GM19324 (cell line): ENCODE data around the gene AHSG.

Source experiments
- ATAC-seq: cut with Tn5 transposase; IDR thresholded peaks from one replicate; pipeline ENCODE4 v1.9.1; 2021; ENCODE audit warnings: mild to moderate bottlenecking, moderate library complexity; ENCODE audit not compliant: unreplicated experiment, low FRiP score

Gene AHSG

DNA sequence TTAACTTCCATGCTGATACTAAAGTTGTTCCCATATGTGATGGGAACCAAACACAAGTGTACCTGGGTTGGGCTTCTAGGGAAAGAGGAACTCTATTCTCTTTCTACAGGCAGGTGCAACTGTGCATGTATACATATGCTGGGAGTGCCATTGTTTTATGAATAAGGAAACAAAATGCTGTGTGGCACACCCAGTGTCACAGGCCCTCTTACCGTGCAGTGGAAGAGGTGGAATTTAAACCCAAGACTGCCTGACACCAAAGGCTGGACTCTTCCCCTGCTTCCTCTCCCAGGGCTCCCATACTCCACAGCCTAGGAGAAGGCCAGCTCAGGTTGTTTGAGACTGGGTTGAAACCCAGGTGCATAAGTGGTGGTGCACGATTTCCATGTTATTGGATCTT is 25.4 kb downstream of the AHSG start:
- no peak for ATAC-seq

DNA sequence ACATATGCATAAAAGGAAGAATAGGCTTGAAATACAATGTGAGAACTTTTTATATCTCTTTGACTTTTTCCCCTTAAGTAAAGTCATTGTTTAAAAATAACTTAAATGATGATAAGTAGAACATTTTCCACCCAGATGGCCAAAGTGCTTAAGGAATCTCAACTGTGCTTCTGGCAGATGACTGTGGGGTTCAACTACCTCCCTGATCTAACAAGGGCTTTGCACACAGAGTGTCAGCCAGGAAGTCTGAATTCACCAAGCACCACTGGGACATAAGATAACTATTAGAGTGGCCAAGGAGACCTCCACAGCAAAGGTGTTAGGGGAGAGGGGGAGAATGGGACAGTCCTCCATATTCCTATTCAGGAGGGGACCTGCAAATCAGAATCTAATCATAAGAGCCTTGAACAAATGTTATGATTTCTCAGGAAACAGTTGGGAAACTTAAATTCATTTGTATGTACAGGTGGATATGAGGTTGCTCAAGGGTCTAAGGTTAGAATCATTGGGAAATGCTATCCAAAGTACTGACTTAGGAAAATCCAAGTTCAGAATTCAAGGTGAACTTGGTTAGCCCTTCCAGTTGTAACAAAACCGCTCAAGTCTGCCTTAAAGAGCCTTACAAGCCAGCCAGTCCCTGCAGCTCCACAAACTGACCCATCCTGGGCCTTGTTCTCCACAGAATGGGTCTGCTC is 27.1 kb downstream of the AHSG start, which contains the start of gene FETUB:
TSS of gene FETUB (plus strand) at position 622 of the 695 bp plus-strand sequence. CDS start at position 684, 62 bp downstream.
- no peak for ATAC-seq

DNA sequence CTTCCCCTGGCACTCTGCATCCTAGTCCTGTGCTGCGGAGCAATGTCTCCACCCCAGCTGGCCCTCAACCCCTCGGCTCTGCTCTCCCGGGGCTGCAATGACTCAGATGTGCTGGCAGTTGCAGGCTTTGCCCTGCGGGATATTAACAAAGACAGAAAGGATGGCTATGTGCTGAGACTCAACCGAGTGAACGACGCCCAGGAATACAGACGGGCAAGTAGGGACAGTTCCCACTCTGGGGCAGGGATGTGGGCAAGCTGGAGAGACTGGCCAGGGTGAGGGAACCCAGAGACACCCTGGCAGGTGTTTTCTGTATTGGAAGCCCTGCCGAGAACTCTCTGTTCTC is 27.6 kb downstream of the AHSG start:
- no peak for ATAC-seq

DNA sequence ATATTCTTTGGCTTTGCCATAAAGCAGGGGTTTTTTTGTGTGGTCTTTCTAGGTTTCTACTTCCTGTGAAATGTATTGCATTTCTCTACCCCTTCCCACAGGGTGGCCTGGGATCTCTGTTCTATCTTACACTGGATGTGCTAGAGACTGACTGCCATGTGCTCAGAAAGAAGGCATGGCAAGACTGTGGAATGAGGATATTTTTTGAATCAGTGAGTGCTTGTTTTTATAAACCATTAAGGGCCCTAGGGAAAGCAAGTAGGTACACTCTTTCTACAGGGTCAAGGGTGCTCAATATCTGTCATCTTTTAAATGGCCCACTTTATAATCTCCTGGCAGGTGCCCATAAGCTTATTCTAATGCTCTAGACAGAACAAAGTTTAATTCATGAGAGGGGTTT is 28.1 kb downstream of the AHSG start:
- no peak for ATAC-seq

DNA sequence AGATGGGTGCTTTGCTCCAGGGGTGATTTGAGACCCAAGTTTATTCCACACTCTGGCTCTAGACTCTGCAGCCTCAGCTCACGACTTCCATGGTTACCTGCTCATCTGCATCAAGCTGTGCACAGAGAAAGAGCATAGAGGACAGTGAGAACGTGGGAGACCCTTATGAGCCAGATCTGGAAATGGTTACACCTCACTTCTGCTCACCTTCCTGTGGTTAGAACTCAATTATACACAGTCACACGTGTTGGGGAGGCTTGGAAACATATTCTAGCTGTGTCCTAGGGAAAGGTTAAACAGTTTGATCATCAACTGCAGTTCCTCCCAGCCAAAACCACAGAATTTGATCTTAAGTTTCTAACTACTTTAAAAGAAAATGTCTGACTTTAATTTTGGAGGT is 29.2 kb downstream of the AHSG start:
- no peak for ATAC-seq

DNA sequence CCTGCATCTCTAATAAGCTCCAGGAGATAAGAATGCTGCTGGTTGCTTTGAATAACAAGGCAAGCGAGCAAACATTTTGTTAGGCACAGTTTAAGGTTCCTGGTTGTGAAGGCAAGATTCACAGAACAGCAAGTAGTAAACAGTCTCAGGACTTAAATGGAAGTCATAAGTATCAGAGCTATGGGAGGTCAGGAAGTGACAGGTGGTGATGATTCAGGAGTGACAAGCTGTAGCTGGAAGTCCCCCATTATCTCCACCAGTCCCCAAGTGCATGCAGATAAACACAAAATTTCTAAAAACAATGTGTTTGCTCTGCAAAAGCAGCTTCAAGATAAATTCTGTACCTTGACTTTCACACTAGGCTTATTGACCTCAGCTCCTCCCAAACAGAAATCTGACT is 30.6 kb downstream of the AHSG start:
- ATAC-seq: no peak

DNA sequence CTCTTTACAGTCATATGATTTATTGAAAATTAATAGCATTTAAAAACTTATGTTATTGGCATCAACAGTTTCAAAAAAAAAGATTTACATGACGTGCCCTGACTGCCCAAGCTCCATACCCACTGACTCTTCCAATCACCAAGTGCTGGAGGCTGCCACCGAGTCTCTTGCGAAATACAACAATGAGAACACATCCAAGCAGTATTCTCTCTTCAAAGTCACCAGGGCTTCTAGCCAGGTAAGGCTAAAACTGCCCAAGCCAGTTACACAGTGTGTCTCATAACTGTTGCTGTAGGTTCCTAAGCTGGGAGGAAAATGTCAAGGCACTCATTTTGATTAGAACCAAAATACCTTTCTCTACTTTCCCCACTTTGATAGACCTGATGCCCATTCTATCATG is 31.8 kb downstream of the AHSG start:
- ATAC-seq: no peak

DNA sequence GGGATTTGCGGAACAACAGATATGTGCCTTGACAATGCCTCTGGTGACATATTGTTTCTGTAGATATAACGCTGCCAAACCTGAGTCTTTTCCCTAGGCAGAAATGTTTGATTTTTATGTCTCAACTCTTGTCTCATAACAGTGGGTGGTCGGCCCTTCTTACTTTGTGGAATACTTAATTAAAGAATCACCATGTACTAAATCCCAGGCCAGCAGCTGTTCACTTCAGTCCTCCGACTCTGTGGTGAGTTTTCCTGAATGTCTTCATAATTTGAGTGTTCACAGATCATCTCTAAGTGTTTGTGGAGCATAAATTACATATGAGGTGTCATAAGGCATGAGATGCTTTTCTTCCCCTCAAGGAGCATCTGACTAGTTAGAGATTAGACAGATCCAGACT is 33.2 kb downstream of the AHSG start:
- ATAC-seq: no peak

DNA sequence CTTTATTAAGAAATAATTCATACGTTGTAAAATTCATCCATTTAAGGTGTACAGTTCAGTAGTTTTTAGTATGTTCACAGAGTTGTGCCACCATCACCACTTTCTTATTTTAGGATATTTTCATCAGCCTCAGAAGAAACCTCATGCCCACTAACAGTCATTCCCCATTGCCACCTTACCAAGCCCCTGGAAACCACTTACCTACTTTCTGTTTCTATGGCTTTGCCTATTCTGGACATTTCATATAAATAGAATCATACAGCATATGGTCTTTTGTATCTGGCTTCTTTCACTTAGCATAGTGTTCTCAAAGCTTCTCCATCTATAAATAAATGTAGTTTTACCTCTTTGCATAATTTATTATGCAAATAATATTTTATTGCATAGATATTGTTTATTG is 34.0 kb downstream of the AHSG start:
- no peak for ATAC-seq

DNA sequence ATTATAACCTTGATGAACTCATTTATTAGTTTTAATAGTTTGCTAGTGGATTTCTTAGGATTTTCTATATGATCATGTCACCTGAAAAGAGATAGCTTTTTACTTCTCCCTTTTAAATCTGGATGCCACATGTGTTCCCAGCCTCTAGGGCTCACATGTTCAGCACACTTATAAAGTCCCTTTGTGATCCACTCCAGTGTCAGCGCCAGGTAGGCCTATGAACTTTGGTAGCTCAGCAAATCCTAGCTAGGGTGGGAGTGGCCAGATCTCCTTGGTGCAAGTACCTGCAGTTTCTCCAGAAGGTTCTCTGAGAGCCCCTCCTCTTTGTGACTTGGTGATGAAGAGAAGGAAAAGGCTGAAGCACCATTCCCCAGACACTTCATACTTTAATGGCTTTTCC is 36.0 kb downstream of the AHSG start:
- ATAC-seq: no peak

DNA sequence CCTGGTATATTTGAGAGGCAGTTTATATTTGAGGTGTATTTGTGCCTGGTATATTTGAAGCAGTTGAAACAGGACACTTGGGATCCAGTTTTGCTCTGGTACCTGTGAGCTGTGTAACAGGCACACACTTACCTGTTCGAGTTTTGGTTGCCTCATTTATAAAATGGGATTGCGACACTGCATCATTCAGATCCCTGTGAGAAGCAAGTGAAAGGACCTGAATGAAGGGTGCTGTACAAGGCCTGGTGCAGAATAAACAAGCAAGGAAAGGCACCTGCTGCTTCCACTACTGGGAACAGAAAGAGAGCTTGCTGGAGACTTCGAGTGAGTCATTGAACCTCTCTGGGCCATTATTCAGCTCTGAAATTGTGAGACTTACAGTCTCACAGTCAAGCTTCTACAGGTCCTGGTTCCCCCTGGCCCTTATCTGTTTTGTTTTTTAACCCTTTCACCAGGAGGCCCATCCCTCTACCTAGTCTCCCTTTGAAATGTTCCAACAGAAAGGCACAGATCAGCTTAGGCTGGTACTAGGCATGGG is 38.9 kb downstream of the AHSG start:
- no peak for ATAC-seq

DNA sequence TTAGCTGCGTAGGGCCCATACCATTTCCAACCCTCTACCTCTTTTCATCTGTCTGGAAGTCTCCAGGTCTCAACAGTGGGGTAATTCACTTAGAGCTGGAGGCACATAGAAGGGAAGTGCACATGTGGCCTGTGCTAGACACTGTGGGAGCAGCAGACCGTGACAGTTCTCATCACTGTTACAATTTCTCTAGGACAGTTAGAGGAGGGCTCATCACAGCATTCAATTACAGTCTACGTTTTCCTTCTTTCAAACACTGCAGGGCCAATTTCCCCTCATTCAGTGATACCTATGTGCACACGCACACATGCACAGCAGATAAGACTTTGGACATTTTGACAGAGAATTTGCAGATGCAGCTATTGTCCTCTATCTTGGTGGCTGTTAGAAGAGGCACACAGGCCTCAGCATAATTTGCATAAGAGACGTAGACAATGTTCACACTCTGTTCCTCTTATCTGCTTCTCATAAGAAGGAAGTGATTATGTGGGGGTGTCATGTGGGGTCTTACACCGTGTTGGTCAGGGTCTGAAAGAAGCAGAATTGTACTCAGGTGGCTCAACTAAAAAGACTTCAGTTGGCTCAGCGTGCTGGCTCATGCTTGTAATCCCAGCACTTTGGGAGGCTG is 40.3 kb downstream of the AHSG start:
- ATAC-seq: peak; percentile 86

DNA sequence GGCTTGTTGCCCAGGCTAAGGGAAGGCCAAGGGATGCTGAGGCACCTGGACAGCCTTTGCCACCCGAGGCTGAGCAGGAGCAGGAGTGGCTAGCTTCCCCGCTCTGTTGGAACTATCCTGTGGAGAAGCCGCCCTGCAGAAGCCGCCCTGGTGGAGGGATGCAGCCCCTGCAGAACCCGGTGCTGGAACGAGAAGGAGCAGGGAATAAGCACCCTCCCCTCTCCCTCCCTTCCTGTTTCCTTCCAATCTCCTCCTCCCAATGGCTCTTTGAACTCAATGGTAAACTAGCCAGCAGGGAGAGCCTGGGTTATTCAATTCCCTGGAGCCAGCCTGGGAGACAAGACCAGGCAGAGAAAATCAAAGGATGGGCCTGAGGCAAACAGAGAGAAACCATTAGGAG is 41.1 kb downstream of the AHSG start:
- ATAC-seq: no peak

DNA sequence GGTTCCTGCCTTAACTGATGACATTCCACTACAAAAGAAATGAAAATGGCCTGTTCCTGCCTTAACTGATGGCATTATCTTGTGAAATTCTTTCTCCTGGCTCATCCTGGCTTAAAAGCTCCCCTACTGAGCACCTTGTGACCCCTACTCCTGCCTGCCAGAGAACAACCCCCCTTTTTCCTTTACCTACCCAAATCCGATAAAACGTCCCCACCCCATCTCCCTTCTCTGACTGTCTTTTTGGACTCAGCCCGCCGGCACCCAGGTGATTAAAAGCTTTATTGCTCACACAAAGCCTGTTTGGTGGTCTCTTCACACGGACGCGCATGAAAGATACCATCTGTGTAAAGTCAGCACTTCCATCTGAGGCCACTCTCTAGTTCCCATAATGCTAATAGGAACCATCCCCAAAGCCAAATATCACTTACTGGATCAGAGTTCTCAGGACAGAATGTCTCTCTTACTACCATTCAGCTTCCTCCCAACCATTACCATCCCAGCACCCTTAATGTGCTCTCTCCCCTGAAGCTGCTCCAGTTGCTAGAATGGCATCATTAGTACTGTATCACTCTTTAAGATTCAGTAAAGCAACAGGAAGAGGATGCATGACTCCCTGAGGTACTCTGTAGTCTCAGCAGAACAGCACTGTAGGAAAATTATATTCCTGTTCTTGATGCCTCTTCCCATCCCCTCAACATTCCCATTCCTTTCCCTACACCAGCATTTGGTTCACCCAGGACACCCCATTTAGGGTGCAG is 50.7 kb downstream of the AHSG start:
- ATAC-seq: no peak

DNA sequence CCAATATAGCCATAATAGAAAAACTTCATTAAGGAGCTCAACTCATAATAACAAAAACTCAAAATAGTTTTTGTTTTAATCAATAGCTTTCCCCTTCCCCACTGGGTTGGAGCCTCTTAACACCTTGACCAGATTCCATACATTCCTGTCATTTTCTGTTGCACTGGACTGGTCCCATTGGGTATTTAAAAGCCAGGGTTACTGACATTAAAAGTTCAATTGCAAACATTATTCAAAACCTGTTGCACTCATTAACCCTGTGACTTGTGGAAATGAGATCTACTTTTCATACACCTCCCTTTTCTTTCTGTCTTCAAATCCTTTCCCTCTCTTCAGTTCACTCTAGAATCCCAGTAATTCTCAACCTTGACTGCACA is 51.2 kb downstream of the AHSG start:
- ATAC-seq: no peak

DNA sequence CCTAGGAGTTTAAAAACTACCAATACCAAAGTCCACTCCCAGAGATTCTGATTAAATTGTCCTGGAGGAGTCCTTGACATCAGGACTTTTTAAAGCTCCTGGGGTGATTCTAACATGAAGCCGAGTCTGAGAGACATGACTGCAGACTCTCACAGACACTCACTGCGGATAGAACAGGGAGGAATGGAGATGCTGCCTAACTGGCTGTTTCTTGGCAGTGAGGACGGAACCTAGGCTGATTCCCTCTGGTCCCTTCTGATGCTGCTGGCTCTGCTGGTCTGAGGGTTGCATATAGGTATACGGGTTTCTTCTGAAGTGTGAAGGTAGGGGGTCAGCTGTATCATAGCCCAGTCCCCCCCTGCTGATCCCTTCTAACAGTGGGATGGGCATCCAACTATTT is 51.6 kb downstream of the AHSG start:
- no peak for ATAC-seq

DNA sequence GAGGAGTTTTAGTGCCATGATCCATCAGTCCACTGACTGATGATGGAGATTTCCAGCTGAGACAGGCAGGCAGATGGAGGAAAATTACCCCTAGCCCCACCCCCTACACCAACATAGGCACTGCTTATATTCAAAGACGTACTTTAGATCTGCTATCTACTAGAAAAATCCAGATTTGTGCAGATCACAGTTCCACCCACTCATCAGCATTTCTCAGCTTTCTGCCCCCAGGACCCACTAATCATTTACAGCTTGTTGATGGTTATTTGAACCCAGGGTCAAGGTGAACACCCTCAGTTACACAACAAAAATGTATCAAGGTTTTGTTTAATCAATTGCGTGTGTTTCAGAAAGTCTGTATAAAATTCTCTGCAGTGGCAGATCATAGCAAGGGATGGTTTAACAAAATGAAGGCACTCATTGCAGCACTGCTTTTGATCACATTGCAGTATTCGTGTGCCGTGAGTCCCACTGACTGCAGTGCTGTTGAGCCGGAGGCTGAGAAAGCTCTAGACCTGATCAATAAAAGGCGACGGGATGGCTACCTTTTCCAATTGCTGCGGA is 52.8 kb downstream of the AHSG start, which contains the start of gene HRG:
TSS of gene HRG (plus strand) at position 390 of the 564 bp plus-strand sequence. CDS start at position 408, 18 bp downstream.
- no peak for ATAC-seq

DNA sequence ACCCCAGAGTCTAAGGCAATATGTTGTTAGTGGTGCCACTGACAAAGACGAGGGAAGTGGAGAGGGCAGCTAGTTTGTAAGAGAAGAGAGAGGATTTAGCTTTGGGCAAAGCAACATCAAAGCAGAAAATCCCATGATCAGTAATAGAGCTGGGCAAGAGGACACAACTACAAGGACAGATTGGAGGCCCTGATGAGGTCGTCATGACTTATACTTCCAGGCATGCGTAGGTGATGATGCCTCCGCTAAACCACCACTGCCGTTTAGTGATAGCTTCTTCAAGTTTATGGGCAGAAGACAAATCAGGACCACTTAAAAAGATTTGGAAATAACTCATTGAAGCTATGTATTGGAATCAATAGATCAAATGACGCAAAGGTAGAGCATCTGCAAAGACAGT is 55.6 kb downstream of the AHSG start:
- no peak for ATAC-seq

DNA sequence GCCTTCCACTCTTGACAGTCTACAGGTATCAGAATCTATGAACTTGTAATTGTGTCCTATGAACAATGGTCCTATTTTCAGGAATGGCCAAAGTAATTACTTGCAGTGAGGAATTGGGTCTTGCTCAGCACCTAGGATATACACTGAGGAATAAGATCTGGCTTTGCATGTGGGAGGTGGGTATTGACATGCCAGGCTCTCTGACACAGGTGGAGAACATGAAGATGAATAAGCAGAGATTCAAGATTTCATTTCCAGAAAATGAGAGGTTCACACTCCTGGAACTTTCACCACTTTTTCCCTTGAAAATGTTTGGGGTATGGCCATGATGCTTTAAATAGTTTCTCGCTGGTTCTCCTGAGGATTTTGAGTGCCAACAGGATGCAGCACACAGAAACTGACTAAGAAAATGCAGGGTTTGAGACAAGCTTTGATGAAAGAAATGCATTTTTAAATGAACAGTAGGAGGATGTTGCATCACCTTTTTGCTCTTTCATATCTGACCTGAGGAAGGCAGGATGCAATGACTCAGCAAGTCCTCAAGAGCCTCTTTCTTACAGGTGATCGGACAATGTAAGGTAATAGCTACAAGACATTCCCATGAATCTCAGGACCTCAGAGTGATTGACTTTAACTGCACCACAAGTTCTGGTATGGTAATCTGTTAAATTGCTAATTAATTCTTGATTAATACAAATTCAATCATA is 56.7 kb downstream of the AHSG start:
- ATAC-seq: no peak

DNA sequence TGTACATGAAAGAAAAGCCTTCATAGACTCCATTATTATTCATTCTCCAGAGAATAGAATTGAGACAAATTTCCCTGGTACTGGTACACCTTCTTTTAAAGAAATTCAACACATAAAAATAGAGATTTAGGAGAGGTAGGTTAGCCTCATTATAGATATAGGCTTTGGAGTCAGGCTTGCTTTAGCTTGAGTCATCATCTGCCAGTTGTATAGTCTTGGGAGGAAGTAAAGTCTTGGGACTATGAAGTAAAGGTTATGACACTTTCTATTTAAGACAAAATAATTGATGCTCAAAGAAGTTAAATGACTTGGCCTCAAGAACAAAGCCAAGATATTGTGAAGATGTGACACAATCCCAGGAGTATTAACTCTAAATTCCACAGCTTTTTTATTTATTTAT is 57.3 kb downstream of the AHSG start:
- ATAC-seq: no peak
